ENCODE data around the gene HPCAL4. TPM values are rescaled to one million over a fixed set of nuclear protein-coding genes. Genes with fewer than 3 reads are reported as not detected.

Gene HPCAL4
- total RNA-seq = 1.2 TPM

GRCh38 chr1:39691383-39692151, at the start of gene HPCAL4:
Gene HPCAL4, minus strand, starts transcription at chr1:39691433. Its CDS starts 6,830 bp downstream, at chr1:39684603.

GRCh38 chr1:39738622-39739366, 47.6 kb upstream of the HPCAL4 start, which contains the start of gene PPIE:
Gene PPIE, plus strand, starts transcription at chr1:39738882. Its CDS starts 19 bp downstream, at chr1:39738901.

GRCh38 chr1:39671793-39672550, 19.3 kb downstream of the HPCAL4 start, which contains the start of gene NT5C1A:
Gene NT5C1A, minus strand, starts transcription at chr1:39672107. Its CDS starts 69 bp downstream, at chr1:39672038.

GRCh38 chr1:39639305-39640130, 51.7 kb downstream of the HPCAL4 start, which contains the start of gene HEYL:
Gene HEYL, minus strand, starts transcription at chr1:39639643. Its CDS starts 18 bp downstream, at chr1:39639625.

Small RNAs within 50 kb of the gene (small RNA-seq; reads per million reads assigned to genes)
- gene RNU7-121P (ENCODE audit: low replicate concordance) = not detected

Other genes with a start within 250 kb of the HPCAL4 start
- 0.70 TPM for gene BMP8A, start 199.8 kb downstream of the HPCAL4 start, total RNA-seq
- gene PABPC4, start 114.6 kb downstream of the HPCAL4 start, total RNA-seq = 192 TPM
- gene HEYL, start 51.8 kb downstream of the HPCAL4 start, total RNA-seq = 12.1 TPM
- 4.1 TPM for gene NT5C1A, start 19.3 kb downstream of the HPCAL4 start, total RNA-seq
- gene PPIE, start 47.4 kb upstream of the HPCAL4 start, total RNA-seq = 32.5 TPM
- gene OXCT2, start 79.9 kb upstream of the HPCAL4 start, total RNA-seq = 1.3 TPM
- 2.0 TPM for gene BMP8B, start 97.4 kb upstream of the HPCAL4 start, total RNA-seq
- gene TRIT1, start 192.1 kb upstream of the HPCAL4 start, total RNA-seq = 35.0 TPM
- gene MYCL, start 210.5 kb upstream of the HPCAL4 start, total RNA-seq = 10.7 TPM

All from metanephros (tissue), 2 donors.